ENCODE measurements around the gene MT2A.

- TF ChIP-seq, protein P1, sequence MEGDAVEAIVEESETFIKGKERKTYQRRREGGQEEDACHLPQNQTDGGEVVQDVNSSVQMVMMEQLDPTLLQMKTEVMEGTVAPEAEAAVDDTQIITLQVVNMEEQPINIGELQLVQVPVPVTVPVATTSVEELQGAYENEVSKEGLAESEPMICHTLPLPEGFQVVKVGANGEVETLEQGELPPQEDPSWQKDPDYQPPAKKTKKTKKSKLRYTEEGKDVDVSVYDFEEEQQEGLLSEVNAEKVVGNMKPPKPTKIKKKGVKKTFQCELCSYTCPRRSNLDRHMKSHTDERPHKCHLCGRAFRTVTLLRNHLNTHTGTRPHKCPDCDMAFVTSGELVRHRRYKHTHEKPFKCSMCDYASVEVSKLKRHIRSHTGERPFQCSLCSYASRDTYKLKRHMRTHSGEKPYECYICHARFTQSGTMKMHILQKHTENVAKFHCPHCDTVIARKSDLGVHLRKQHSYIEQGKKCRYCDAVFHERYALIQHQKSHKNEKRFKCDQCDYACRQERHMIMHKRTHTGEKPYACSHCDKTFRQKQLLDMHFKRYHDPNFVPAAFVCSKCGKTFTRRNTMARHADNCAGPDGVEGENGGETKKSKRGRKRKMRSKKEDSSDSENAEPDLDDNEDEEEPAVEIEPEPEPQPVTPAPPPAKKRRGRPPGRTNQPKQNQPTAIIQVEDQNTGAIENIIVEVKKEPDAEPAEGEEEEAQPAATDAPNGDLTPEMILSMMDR (IDR thresholded peaks at IDR 0.05) = no peak
- TF ChIP-seq POLR2A (IDR thresholded peaks at IDR 0.05) = no peak
These were observed 28.4 kb downstream of the MT2A start for GRCh38 chr16:56636616-56637413.
